Measurements from ENCODE around the gene AACS.

DNA sequence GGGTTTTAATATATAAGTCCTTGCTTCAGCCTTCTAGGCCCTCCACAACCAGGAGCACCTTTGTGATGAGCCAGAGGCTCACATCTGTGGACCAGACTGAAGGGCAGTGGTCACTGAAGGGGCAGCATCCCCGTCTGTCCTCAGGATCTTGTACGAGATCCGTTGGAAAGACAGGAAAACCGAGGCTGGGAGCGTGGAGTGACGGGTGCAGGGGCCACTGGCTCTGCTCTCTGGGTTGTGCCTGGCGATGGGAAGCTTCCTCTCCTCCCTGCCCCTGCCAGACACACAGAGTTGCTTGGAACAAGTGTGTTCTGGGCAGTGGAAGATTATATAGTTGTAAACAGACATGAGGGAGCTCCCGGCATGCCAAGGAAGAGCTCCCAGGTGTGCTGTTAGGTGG lies 48.0 kb downstream of the AACS start:
- TF ChIP-seq, protein P1, sequence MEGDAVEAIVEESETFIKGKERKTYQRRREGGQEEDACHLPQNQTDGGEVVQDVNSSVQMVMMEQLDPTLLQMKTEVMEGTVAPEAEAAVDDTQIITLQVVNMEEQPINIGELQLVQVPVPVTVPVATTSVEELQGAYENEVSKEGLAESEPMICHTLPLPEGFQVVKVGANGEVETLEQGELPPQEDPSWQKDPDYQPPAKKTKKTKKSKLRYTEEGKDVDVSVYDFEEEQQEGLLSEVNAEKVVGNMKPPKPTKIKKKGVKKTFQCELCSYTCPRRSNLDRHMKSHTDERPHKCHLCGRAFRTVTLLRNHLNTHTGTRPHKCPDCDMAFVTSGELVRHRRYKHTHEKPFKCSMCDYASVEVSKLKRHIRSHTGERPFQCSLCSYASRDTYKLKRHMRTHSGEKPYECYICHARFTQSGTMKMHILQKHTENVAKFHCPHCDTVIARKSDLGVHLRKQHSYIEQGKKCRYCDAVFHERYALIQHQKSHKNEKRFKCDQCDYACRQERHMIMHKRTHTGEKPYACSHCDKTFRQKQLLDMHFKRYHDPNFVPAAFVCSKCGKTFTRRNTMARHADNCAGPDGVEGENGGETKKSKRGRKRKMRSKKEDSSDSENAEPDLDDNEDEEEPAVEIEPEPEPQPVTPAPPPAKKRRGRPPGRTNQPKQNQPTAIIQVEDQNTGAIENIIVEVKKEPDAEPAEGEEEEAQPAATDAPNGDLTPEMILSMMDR (IDR thresholded peaks at IDR 0.05; ENCODE audit: insufficient read depth, low read length), result no peak
- TF ChIP-seq GABPA (IDR thresholded peaks at IDR 0.05; ENCODE audit: low read depth) (no peak), POLR2AphosphoS5 (IDR thresholded peaks at IDR 0.05; ENCODE audit: low read depth) (no peak), REST (IDR thresholded peaks at IDR 0.05; ENCODE audit: insufficient replicate concordance, low read depth) (no peak), SPI1 (IDR thresholded peaks at IDR 0.05; ENCODE audit: borderline replicate concordance, low read depth) (no peak)

Measured in HL-60 (cell line).